ENCODE data around the gene PAOX. TPM values are rescaled to one million over a fixed set of nuclear protein-coding genes. Genes with fewer than 3 reads are reported as not detected.

The PAOX gene
- total and polyA plus RNA-seq, 4 donors: 2.1 to 11.3 (median 6.2) TPM

DNA sequence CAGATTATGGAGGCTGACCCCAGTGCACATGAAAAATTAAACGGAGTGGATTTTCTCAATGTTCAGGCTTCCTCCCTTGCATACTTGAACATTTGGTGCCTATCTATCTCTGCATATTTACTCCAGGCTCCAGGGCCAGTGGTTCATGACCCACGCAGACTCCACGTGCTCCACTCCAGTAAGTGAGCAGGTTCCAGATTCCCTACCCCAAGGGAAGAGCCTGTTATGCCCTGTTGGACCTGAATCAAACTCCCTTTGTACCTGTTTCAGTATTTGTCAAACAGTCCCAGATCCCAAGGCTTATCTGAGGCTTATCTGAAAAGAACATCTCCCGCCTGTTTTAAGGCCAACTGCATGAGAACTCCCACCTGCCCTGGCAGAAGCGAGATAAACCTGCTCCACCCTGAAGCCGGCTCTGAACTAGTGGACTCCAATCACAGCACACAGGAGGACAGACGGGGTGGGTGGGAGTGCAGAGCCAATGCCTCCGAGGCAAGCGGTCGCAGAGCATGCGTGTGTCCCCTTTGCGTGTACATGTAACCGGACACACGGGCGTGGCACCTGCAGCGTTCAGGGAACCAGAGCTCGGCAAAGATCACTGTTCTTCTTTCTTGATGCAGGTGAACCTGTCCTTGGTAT, 19.0 kb upstream of the PAOX start:
- no peaks in the 10 kb centered on the region for H3K27me3 ChIP-seq (ENCODE audit: control insufficient read depth in 1 of 2, insufficient read depth in 2 of 2, low read length in 1 of 2)
- DNase-seq: no peak
- ATAC-seq (ENCODE audit: low FRiP score): no peak
- intact Hi-C loops (cut with DNase I): no loop called here
- H3K36me3 ChIP-seq (ENCODE audit: control insufficient read depth in 1 of 2, insufficient read depth in 2 of 2, low read length in 1 of 2): no peaks in the 10 kb centered on the region
- WGBS, 2 donors: 77 to 83% methylated on average over 17 of the region's 17 CpGs
- H3K27ac ChIP-seq (ENCODE audit: low read depth in 1 of 2, low read length in 2 of 2): no peak overlapping the region
- no peaks in the 10 kb centered on the region for H3K9me3 ChIP-seq (ENCODE audit: control insufficient read depth, low read length)
- no peaks in the 10 kb centered on the region for H3K4me1 ChIP-seq (ENCODE audit: control insufficient read depth in 1 of 2, insufficient read depth in 2 of 2, low read length in 2 of 2)
- H3K4me3 ChIP-seq (ENCODE audit: low read length in 2 of 2): no peak overlapping the region

DNA sequence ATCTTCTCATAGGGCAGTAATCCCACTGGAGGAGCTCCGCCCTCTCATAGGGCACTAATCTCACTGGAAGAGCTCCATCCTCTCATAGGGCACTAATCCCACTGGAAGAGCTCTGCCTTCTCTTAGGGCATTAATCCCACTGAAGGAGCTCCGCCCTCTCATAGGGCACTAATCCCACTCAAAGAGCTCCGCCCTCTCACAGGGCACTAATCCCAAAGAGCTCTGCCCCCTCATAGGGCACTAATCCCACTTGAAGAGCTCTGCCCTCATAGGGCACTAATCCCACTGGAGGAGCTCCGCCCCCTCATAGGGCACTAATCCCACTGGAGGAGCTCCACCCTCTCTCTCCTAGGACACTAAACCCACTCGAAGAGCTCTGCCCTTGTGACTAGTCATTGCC, 17.8 kb upstream of the PAOX start:
- no peak for ATAC-seq (ENCODE audit: low FRiP score)
- DNase-seq: no peak
- no peak overlapping the region for H3K4me3 ChIP-seq (ENCODE audit: low read length in 2 of 2)
- no peak overlapping the region for H3K27ac ChIP-seq (ENCODE audit: low read depth in 1 of 2, low read length in 2 of 2)
- H3K4me1 ChIP-seq (ENCODE audit: control insufficient read depth in 1 of 2, insufficient read depth in 2 of 2, low read length in 2 of 2): no peaks in the 10 kb centered on the region
- no peaks in the 10 kb centered on the region for H3K9me3 ChIP-seq (ENCODE audit: control insufficient read depth, low read length)
- WGBS, 2 donors: 93 to 96% methylated on average over 5 of the region's 5 CpGs
- peaks cover 0 to 7% of the 10 kb centered on the region in 2 donors for H3K36me3 ChIP-seq (ENCODE audit: control insufficient read depth in 1 of 2, insufficient read depth in 2 of 2, low read length in 1 of 2)
- H3K27me3 ChIP-seq (ENCODE audit: control insufficient read depth in 1 of 2, insufficient read depth in 2 of 2, low read length in 1 of 2): no peaks in the 10 kb centered on the region
- intact Hi-C loops (cut with DNase I): no loop called here

DNA sequence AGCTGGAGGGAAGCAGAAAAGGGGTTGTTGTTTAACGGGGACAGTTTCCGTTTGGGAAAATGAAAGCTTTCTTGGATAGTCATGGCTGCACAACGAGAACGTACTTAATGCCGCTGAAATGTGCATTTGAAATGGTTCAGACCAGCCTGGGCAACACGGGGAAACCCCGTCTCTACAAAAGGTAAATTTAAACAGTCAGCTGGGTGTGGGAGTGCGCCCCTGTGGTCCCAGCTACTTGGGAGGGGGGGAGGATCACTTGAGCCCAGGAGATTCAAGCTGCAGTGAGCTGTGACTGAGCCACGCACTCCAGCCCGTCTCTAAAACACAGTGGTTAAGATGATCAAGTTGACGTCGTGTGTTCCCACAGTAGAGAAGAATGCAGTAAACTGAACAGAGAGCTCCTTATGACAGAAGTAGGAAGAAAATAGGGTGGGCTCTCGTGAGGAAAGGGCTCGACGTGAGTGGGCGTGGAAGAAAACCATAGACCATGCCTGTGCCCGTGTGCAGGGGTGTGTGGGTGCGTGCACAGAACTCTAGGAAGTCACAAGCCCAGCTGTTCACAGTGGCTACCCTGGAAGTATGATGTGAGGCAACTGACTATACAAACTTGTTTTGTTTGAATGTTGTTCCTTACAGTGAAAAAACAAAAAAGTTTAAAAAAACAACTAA, 17.2 kb upstream of the PAOX start:
- Histone ChIP-seq H3K4me3 (ENCODE audit: low read length in 2 of 2) (no peak overlapping the region), H3K4me1 (ENCODE audit: control insufficient read depth in 1 of 2, insufficient read depth in 2 of 2, low read length in 2 of 2) (no peaks in the 10 kb centered on the region), H3K9me3 (ENCODE audit: control insufficient read depth, low read length) (no peaks in the 10 kb centered on the region), H3K27me3 (ENCODE audit: control insufficient read depth in 1 of 2, insufficient read depth in 2 of 2, low read length in 1 of 2) (no peaks in the 10 kb centered on the region), H3K27ac (ENCODE audit: low read depth in 1 of 2, low read length in 2 of 2) (no peak overlapping the region), H3K36me3 (ENCODE audit: control insufficient read depth in 1 of 2, insufficient read depth in 2 of 2, low read length in 1 of 2) (peaks cover 3 to 7% of the 10 kb centered on the region in 2 donors)
- intact Hi-C loops (cut with DNase I): no loop called here
- no peak for DNase-seq
- no peak for ATAC-seq (ENCODE audit: low FRiP score)
- WGBS, 2 donors: 80 to 81% methylated on average over 18 of the region's 18 CpGs

DNA sequence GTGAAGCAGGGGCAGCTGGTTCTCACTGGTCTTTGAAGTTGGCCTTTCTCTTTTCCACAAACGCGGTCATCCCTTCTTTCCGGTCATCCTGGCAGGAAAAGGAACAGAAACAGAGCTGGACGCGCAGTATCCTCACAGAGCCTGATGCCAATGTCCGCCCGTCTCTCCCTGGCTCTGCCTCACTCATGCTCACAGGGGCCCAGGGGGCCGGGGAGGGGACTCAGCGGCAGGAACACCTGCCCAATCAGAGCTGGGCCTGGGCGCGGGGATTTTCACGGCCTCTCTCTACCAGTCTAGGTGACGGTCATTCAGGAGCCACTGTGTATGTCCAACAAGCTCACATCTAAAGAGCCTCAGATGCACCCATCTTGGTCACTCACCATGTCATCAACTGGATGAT, 16.2 kb upstream of the PAOX start:
- Histone ChIP-seq H3K9me3 (ENCODE audit: control insufficient read depth, low read length) (no peaks in the 10 kb centered on the region), H3K27me3 (ENCODE audit: control insufficient read depth in 1 of 2, insufficient read depth in 2 of 2, low read length in 1 of 2) (no peaks in the 10 kb centered on the region), H3K36me3 (ENCODE audit: control insufficient read depth in 1 of 2, insufficient read depth in 2 of 2, low read length in 1 of 2) (peaks cover 3 to 7% of the 10 kb centered on the region in 2 donors), H3K4me3 (ENCODE audit: low read length in 2 of 2) (no peak overlapping the region), H3K27ac (ENCODE audit: low read depth in 1 of 2, low read length in 2 of 2) (no peak overlapping the region), H3K4me1 (ENCODE audit: control insufficient read depth in 1 of 2, insufficient read depth in 2 of 2, low read length in 2 of 2) (no peaks in the 10 kb centered on the region)
- ATAC-seq (ENCODE audit: low FRiP score) (no peak), DNase-seq (no peak)
- intact Hi-C loops (cut with DNase I): no loop called here
- WGBS, 2 donors: 89 to 91% methylated on average over 13 of the region's 13 CpGs

DNA sequence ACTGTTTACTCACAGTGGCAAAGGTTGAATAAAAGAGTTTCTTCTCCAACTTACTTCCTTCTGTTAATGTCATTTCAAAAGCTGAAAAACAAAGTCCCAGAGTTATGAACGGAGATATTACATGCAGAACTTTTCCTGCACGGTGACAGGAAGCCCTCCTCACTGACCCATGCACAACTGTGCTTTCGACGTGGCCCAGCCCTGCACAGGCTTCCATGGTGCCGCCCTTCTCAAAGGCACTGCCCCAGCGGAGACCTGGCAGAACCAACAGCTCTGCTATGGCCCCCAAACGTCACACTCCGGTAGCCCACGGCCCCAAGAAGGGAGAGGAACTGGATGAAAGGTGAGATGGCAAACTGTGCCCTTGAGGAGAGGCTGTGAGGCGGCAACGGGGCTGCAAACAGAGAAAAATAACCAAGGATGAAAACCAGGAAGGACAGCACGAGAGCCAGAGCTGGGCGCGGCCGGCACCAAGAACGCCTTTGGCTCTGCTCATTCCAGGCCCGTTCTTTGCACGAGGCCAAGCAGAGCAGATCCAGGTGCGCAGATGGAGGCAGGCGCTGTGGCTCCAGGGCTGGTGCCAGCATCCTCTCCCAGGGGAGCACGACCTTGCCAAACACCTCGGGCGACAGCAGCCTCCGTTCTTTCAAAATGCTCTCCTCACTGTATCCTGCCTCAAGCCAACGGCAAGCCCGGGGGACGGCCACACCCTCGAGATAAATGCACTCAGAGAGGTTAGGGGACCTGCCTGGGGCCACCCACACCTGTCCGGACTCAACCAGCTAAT, 14.2 kb upstream of the PAOX start:
- H3K9me3 ChIP-seq (ENCODE audit: control insufficient read depth, low read length): no peaks in the 10 kb centered on the region
- 86 to 89% methylated on average over 29 of the region's 29 CpGs for WGBS, 2 donors
- no peak for ATAC-seq (ENCODE audit: low FRiP score)

DNA sequence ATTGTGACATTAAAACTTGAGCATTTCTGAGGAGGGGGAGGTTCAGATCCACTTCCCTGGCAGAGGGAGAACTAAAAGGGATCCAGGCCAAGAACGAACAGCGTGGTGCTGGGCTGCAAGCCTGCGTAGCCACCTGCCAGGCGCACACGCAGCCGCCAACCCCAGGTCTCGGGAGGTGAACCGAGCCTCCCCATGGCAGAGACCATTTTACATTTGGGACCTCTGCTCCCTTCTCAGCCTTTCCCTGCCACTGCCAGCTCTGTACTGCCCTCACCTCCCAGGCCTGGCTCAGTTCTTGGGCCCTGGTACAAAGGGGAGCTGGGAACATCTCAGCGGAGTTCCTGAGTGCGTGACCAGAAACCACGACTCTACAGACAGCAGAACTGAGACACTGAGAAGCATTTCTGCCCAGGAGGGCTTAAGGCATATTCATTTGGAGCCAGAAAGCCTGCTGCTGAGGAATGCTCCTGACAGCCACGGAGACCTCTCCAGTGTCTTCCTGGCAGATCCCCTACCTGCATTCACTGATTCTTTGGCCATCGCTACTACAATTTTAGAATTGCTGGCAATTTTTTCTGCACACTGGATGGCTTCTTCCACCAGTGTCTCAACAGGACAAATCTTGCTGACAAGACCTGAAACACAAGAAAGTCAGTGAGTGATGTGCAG, 13.5 kb upstream of the PAOX start:
- Histone ChIP-seq H3K9me3 (ENCODE audit: control insufficient read depth, low read length) (no peaks in the 10 kb centered on the region), H3K36me3 (ENCODE audit: control insufficient read depth in 1 of 2, insufficient read depth in 2 of 2, low read length in 1 of 2) (peaks cover 8 to 10% of the 10 kb centered on the region in 2 donors), H3K4me3 (ENCODE audit: low read length in 2 of 2) (no peak overlapping the region), H3K27ac (ENCODE audit: low read depth in 1 of 2, low read length in 2 of 2) (no peak overlapping the region), H3K4me1 (ENCODE audit: control insufficient read depth in 1 of 2, insufficient read depth in 2 of 2, low read length in 2 of 2) (no peaks in the 10 kb centered on the region), H3K27me3 (ENCODE audit: control insufficient read depth in 1 of 2, insufficient read depth in 2 of 2, low read length in 1 of 2) (no peaks in the 10 kb centered on the region)
- intact Hi-C loops (cut with DNase I): no loop called here
- WGBS, 2 donors: 88% methylated on average over 13 of the region's 13 CpGs
- no peak for DNase-seq
- ATAC-seq (ENCODE audit: low FRiP score): no peak

More for the DNA sequence above, 14.2 kb upstream of the PAOX start:
- H3K27ac ChIP-seq (ENCODE audit: low read depth in 1 of 2, low read length in 2 of 2): no peak overlapping the region
- intact Hi-C loops (cut with DNase I): no loop called here
- H3K4me1 ChIP-seq (ENCODE audit: control insufficient read depth in 1 of 2, insufficient read depth in 2 of 2, low read length in 2 of 2): no peaks in the 10 kb centered on the region
- no peak overlapping the region for H3K4me3 ChIP-seq (ENCODE audit: low read length in 2 of 2)
- no peaks in the 10 kb centered on the region for H3K27me3 ChIP-seq (ENCODE audit: control insufficient read depth in 1 of 2, insufficient read depth in 2 of 2, low read length in 1 of 2)
- peaks cover 8 to 10% of the 10 kb centered on the region in 2 donors for H3K36me3 ChIP-seq (ENCODE audit: control insufficient read depth in 1 of 2, insufficient read depth in 2 of 2, low read length in 1 of 2)
- peak in 1 of 2 donors; percentile 69 for DNase-seq

DNA sequence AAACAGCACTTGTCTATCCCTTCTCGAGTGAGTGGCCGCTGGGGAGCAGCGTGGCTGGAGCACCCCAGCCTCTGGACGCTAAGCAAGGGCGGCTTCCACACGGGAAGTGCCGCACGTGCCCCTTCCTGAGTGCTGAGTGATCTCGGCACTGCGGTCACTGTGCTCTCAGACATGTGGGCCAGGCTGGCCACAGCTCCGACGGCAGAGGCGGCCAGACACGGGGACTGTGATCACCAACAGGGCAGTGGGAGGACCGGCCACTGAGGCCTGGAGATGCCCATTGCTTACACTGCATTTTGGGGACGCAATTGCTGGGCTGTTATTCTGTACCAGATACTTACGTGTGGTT, 13.0 kb upstream of the PAOX start:
- Histone ChIP-seq H3K4me3 (ENCODE audit: low read length in 2 of 2) (no peak overlapping the region), H3K27me3 (ENCODE audit: control insufficient read depth in 1 of 2, insufficient read depth in 2 of 2, low read length in 1 of 2) (no peaks in the 10 kb centered on the region), H3K27ac (ENCODE audit: low read depth in 1 of 2, low read length in 2 of 2) (no peak overlapping the region), H3K36me3 (ENCODE audit: control insufficient read depth in 1 of 2, insufficient read depth in 2 of 2, low read length in 1 of 2) (peaks cover 8 to 10% of the 10 kb centered on the region in 2 donors), H3K9me3 (ENCODE audit: control insufficient read depth, low read length) (no peaks in the 10 kb centered on the region), H3K4me1 (ENCODE audit: control insufficient read depth in 1 of 2, insufficient read depth in 2 of 2, low read length in 2 of 2) (no peaks in the 10 kb centered on the region)
- ATAC-seq (ENCODE audit: low FRiP score): no peak
- no peak for DNase-seq
- intact Hi-C loops (cut with DNase I): no loop called here
- WGBS, 2 donors: 84 to 85% methylated on average over 17 of the region's 17 CpGs

DNA sequence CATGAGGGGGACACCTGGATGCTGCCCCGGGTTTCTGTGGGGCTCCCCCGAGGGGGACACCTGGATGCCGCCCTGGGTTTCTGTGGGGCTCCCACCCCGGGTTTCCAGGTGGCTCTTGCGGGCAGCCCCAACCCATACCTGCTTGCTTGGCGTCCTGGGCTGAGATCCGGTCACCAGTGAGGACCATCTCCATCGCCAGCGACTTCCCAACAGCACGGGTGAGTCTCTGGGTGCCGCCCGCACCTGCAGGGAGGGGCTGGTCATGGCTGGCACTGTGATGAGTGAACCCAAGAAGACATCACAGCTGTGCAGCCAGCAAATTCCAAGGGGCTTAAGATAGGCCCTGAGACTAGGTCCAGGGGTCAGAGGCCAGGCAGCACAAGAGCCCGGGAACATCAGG, 12.3 kb upstream of the PAOX start:
- H3K36me3 ChIP-seq (ENCODE audit: control insufficient read depth in 1 of 2, insufficient read depth in 2 of 2, low read length in 1 of 2): peaks cover 8 to 10% of the 10 kb centered on the region in 2 donors
- H3K27me3 ChIP-seq (ENCODE audit: control insufficient read depth in 1 of 2, insufficient read depth in 2 of 2, low read length in 1 of 2): no peaks in the 10 kb centered on the region
- intact Hi-C loops (cut with DNase I): no loop called here
- no peaks in the 10 kb centered on the region for H3K9me3 ChIP-seq (ENCODE audit: control insufficient read depth, low read length)
- H3K4me3 ChIP-seq (ENCODE audit: low read length in 2 of 2): no peak overlapping the region
- H3K4me1 ChIP-seq (ENCODE audit: control insufficient read depth in 1 of 2, insufficient read depth in 2 of 2, low read length in 2 of 2): no peaks in the 10 kb centered on the region
- no peak for DNase-seq
- H3K27ac ChIP-seq (ENCODE audit: low read depth in 1 of 2, low read length in 2 of 2): no peak overlapping the region
- 94 to 96% methylated on average over 13 of the region's 13 CpGs for WGBS, 2 donors
- no peak for ATAC-seq (ENCODE audit: low FRiP score)

Measured in aorta (tissue), 5 donors.